Gastroesophageal sphincter (tissue), 4 donors: ENCODE measurements around the gene PTPN5. TPM values are rescaled to one million over a fixed set of nuclear protein-coding genes. Genes with fewer than 3 reads are reported as not detected.

Experiments used
- ATAC-seq: fragments of 150-250 bp; one replicate; pipeline ENCODE4 v1.9.1; 2016; ENCODE audit warnings: mild to moderate bottlenecking, moderate library complexity
- H3K27ac ChIP-seq, 4 donors: fragments of 200-600 bp; sonication (generic) in 3 of 4; 1 replicate in 3 of 4; 2 replicates in 1 of 4; pipeline ENCODE4 v1.5.1; 2016 to 2019
- H3K27me3 ChIP-seq: fragments of 200-600 bp; sonication (generic); one replicate; pipeline ENCODE4 v1.5.1; 2019
- H3K36me3 ChIP-seq, 2 donors: fragments of 200-600 bp; sonication (generic); one replicate each; pipeline ENCODE4 v1.5.1; 2019; ENCODE audit warnings: control low read depth in 1 of 2
- H3K4me1 ChIP-seq, 3 donors: fragments of 200-600 bp; sonication (generic); 1 replicate in 2 of 3; 2 replicates in 1 of 3; pipeline ENCODE4 v1.5.1; 2016 to 2019; ENCODE audit warnings: control low read depth in 2 of 3
- H3K4me3 ChIP-seq, 2 donors: fragments of 200-600 bp; sonication (generic); one replicate each; pipeline ENCODE4 v1.5.1; 2019; ENCODE audit warnings: mild to moderate bottlenecking in 1 of 2, moderate library complexity in 1 of 2
- H3K9me3 ChIP-seq, 3 donors: fragments of 200-600 bp; sonication (generic); one replicate each; pipeline ENCODE4 v1.5.1; 2017 to 2019; ENCODE audit warnings: control low read depth in 2 of 3
- EP300 ChIP-seq: sonication (generic); formaldehyde crosslinking; IDR thresholded peaks from one replicate; pipeline ENCODE4 v1.6.1; 2017; ENCODE audit warnings: antibody characterized with exemption, mild to moderate bottlenecking
- POLR2A ChIP-seq, 2 donors: fragments of 450-650 bp; IDR thresholded peaks; one replicate each; pipeline ENCODE4 v1.6.1; 2017; ENCODE audit warnings: antibody characterized with exemption in 2 of 2, mild to moderate bottlenecking in 2 of 2, moderate library complexity in 1 of 2
- POLR2AphosphoS5 ChIP-seq: sonication (generic); formaldehyde crosslinking; IDR thresholded peaks from one replicate; pipeline ENCODE4 v1.6.1; 2017; ENCODE audit warnings: antibody characterized with exemption
- WGBS, 2 donors: methylation state at CpG; one replicate each; pipeline ENCODE4 v1.1.5; 2018; ENCODE audit warnings: low coverage in 1 of 2; 5-methylcytosine and 5-hydroxymethylcytosine counted together
- total RNA-seq, 4 donors: library from RNA; depleted of rRNA; stranded (reverse); fragments of >200 nt; gene quantifications; one replicate each; pipeline ENCODE4 v1.1.0, GENCODE V29; 2016
- TF ChIP-seq, protein P1 (sequence below), 4 experiments: fragments of 200-600 bp in 2 of 4; fragments of 450-650 bp in 2 of 4; sonication (generic) in 1 of 4; IDR thresholded peaks; one replicate each; pipeline ENCODE4 v1.5.1; 2017 to 2019; ENCODE audit warnings: antibody characterized with exemption in 4 of 4, mild to moderate bottlenecking in 2 of 4, moderate library complexity in 2 of 4

The PTPN5 gene
- total RNA-seq, 4 donors from 2014 or later, result 1.3 to 4.4 (median 3.8) TPM

DNA sequence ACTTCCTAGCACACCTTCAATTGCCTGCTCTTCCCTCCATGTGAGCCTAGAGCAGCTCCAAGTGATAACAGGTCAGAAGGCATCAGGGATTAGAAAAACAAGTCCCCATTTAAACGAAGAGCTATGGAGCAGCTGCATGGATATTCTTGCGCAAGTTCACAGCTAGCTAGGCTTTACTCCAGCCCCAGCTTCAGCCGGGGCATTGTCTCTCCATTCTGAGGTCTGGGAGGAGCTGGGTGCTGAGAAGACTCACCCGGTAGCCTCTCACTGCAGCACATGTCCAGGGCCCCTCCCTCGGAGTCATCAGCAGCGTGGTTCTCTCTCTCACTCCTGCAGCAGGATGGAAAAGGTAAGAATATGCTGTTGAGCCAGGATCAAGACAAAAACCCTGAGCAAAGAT lies 26.0 kb downstream of the PTPN5 start:
- TF ChIP-seq, protein P1, sequence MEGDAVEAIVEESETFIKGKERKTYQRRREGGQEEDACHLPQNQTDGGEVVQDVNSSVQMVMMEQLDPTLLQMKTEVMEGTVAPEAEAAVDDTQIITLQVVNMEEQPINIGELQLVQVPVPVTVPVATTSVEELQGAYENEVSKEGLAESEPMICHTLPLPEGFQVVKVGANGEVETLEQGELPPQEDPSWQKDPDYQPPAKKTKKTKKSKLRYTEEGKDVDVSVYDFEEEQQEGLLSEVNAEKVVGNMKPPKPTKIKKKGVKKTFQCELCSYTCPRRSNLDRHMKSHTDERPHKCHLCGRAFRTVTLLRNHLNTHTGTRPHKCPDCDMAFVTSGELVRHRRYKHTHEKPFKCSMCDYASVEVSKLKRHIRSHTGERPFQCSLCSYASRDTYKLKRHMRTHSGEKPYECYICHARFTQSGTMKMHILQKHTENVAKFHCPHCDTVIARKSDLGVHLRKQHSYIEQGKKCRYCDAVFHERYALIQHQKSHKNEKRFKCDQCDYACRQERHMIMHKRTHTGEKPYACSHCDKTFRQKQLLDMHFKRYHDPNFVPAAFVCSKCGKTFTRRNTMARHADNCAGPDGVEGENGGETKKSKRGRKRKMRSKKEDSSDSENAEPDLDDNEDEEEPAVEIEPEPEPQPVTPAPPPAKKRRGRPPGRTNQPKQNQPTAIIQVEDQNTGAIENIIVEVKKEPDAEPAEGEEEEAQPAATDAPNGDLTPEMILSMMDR (IDR thresholded peaks at IDR 0.05), result no peak
- TF ChIP-seq EP300 (no peak), POLR2AphosphoS5 (no peak), POLR2A (IDR thresholded peaks at IDR 0.05) (no peak)
- 28 to 80% methylated on average over 1 to 4 of the region's 6 CpGs for WGBS, 2 donors
- no peak for ATAC-seq

GRCh38 chr11:18761741-18762140 lies 29.9 kb downstream of the PTPN5 start:
- TF ChIP-seq, protein P1 (IDR thresholded peaks at IDR 0.05), result no peak
- no peak for TF ChIP-seq POLR2A (IDR thresholded peaks at IDR 0.05)
- no peak for TF ChIP-seq EP300
- TF ChIP-seq POLR2AphosphoS5, result no peak
- Histone ChIP-seq H3K27ac (no peak overlapping the region), H3K27me3 (peaks cover 5% of the 10 kb centered on the region), H3K9me3 (no peaks in the 10 kb centered on the region), H3K36me3 (no peaks in the 10 kb centered on the region), H3K4me3 (no peak overlapping the region), H3K4me1 (no peaks in the 10 kb centered on the region)
- no peak for ATAC-seq
- WGBS, 2 donors, result 74 to 90% methylated on average over 9 to 10 of the region's 11 CpGs

More for the DNA sequence above, 26.0 kb downstream of the PTPN5 start:
- Histone ChIP-seq H3K36me3 (no peaks in the 10 kb centered on the region), H3K4me3 (no peak overlapping the region), H3K9me3 (no peaks in the 10 kb centered on the region), H3K27me3 (no peaks in the 10 kb centered on the region), H3K27ac (no peak overlapping the region), H3K4me1 (no peaks in the 10 kb centered on the region)

- ATAC-seq, result no peak
- H3K4me1 ChIP-seq, result no peaks in the 10 kb centered on the region
- H3K9me3 ChIP-seq, result no peaks in the 10 kb centered on the region
- no peaks in the 10 kb centered on the region for H3K36me3 ChIP-seq
- H3K4me3 ChIP-seq, result no peak overlapping the region
- H3K27ac ChIP-seq, result no peak overlapping the region
- peaks cover 5% of the 10 kb centered on the region for H3K27me3 ChIP-seq
- WGBS, 2 donors, result no CpG with 5 or more reads among the region's 3 CpGs
- TF ChIP-seq, protein P1 (IDR thresholded peaks at IDR 0.05), result no peak
- no peak for TF ChIP-seq POLR2A (IDR thresholded peaks at IDR 0.05)
- TF ChIP-seq POLR2AphosphoS5, result no peak
- TF ChIP-seq EP300, result no peak
Observed at GRCh38 chr11:18761144-18761543, 30.5 kb downstream of the PTPN5 start.

- H3K4me1 ChIP-seq, result no peaks in the 10 kb centered on the region
- H3K27me3 ChIP-seq, result peaks cover 14% of the 10 kb centered on the region
- no peak overlapping the region for H3K27ac ChIP-seq
- TF ChIP-seq, protein P1 (IDR thresholded peaks at IDR 0.05), result no peak
- TF ChIP-seq EP300 (no peak), POLR2AphosphoS5 (no peak), POLR2A (IDR thresholded peaks at IDR 0.05) (no peak)
- WGBS, 2 donors, result 9 to 17% methylated on average over 1 to 3 of the region's 3 CpGs
- no peaks in the 10 kb centered on the region for H3K9me3 ChIP-seq
- no peak for ATAC-seq
- no peaks in the 10 kb centered on the region for H3K36me3 ChIP-seq
- no peak overlapping the region for H3K4me3 ChIP-seq
Observed at GRCh38 chr11:18757811-18758210, 33.8 kb downstream of the PTPN5 start.

- peaks cover 14% of the 10 kb centered on the region for H3K27me3 ChIP-seq
- no peaks in the 10 kb centered on the region for H3K9me3 ChIP-seq
- no peak for ATAC-seq
- H3K4me3 ChIP-seq, result no peak overlapping the region
- H3K4me1 ChIP-seq, result no peaks in the 10 kb centered on the region
- 77 to 81% methylated on average over 2 of the region's 2 CpGs for WGBS, 2 donors
- H3K36me3 ChIP-seq, result no peaks in the 10 kb centered on the region
- TF ChIP-seq POLR2AphosphoS5, result no peak
- no peak for TF ChIP-seq POLR2A (IDR thresholded peaks at IDR 0.05)
- TF ChIP-seq, protein P1 (IDR thresholded peaks at IDR 0.05), result no peak
- TF ChIP-seq EP300, result no peak
- H3K27ac ChIP-seq, result no peak overlapping the region
Observed at GRCh38 chr11:18756889-18757288, 34.7 kb downstream of the PTPN5 start.
